Muscle layer of duodenum (tissue), 2 donors: ENCODE measurements around the gene PLD4.
"Not testable (repeated sequence)": the region's sequence is repeated elsewhere in the genome, so short reads cannot be mapped to it uniquely, and the experiment has no call there.

ENCODE experiments used
- H3K27ac ChIP-seq: one replicate; pipeline ENCODE4 v1.7.0; 2013; ENCODE audit warnings: mild to moderate bottlenecking, low read length
- H3K27me3 ChIP-seq: one replicate; pipeline ENCODE4 v1.7.0; 2013; ENCODE audit warnings: low read depth, mild to moderate bottlenecking, control low read depth, low read length
- H3K36me3 ChIP-seq, 2 donors: one replicate each; pipeline ENCODE4 v1.7.0; 2013; ENCODE audit warnings: low read length in 2 of 2, control low read depth in 1 of 2, mild to moderate bottlenecking in 1 of 2; ENCODE audit not compliant: insufficient read depth in 2 of 2, control insufficient read depth in 1 of 2
- H3K4me1 ChIP-seq, 2 donors: one replicate each; pipeline ENCODE4 v1.7.0; 2013; ENCODE audit warnings: low read length in 2 of 2, mild to moderate bottlenecking in 2 of 2, control low read depth in 1 of 2, moderate library complexity in 1 of 2; ENCODE audit not compliant: insufficient read depth in 2 of 2, control insufficient read depth in 1 of 2
- H3K4me3 ChIP-seq, 2 donors: one replicate each; pipeline ENCODE4 v1.7.0; 2013; ENCODE audit warnings: low read length in 2 of 2, low read depth in 1 of 2, mild to moderate bottlenecking in 1 of 2
- H3K9me3 ChIP-seq, 2 donors: one replicate each; pipeline ENCODE4 v1.7.0; 2013; ENCODE audit warnings: low read length in 2 of 2, control low read depth in 1 of 2, mild to moderate bottlenecking in 1 of 2; ENCODE audit not compliant: control insufficient read depth in 1 of 2
- donor health status: healthy.

The PLD4 gene

GRCh38 chr14:104912053-104912452 is 12.6 kb upstream of the PLD4 start:
- H3K36me3 ChIP-seq, result no peaks in the 10 kb centered on the region

GRCh38 chr14:104913435-104913834 is 11.2 kb upstream of the PLD4 start:
- H3K36me3 ChIP-seq, result no peaks in the 10 kb centered on the region
- H3K9me3 ChIP-seq, result peaks cover 0 to 8% of the 10 kb centered on the region in 2 donors
- no peaks in the 10 kb centered on the region for H3K4me1 ChIP-seq
- H3K27ac ChIP-seq, result no peak overlapping the region
- no peaks in the 10 kb centered on the region for H3K27me3 ChIP-seq
- H3K4me3 ChIP-seq, result no peak overlapping the region

More at GRCh38 chr14:104912053-104912452, 12.6 kb upstream of the PLD4 start:
- no peaks in the 10 kb centered on the region for H3K4me1 ChIP-seq
- H3K27ac ChIP-seq, result no peak overlapping the region
- peaks cover 0 to 8% of the 10 kb centered on the region in 2 donors for H3K9me3 ChIP-seq
- H3K4me3 ChIP-seq, result no peak overlapping the region
- H3K27me3 ChIP-seq, result no peaks in the 10 kb centered on the region

GRCh38 chr14:104917116-104917515 is 7.6 kb upstream of the PLD4 start:
- H3K4me1 ChIP-seq, result no peaks in the 10 kb centered on the region
- H3K4me3 ChIP-seq, result no peak overlapping the region
- H3K9me3 ChIP-seq, result peaks cover 0 to 3% of the 10 kb centered on the region in 2 donors
- no peaks in the 10 kb centered on the region for H3K27me3 ChIP-seq
- H3K36me3 ChIP-seq, result no peaks in the 10 kb centered on the region
- H3K27ac ChIP-seq, result no peak overlapping the region

- H3K27me3 ChIP-seq, result no peaks in the 10 kb centered on the region
- no peaks in the 10 kb centered on the region for H3K9me3 ChIP-seq
- H3K36me3 ChIP-seq, result no peaks in the 10 kb centered on the region
- H3K4me1 ChIP-seq, result no peaks in the 10 kb centered on the region
- no peak overlapping the region for H3K27ac ChIP-seq
- H3K4me3 ChIP-seq, result no peak overlapping the region
These were observed 6.7 kb upstream of the PLD4 start for GRCh38 chr14:104917993-104918392.

- not testable (repeated sequence) for H3K4me1 ChIP-seq, H3K27me3 ChIP-seq, H3K36me3 ChIP-seq, H3K9me3 ChIP-seq, H3K4me3 ChIP-seq, H3K27ac ChIP-seq
These were observed 5.3 kb upstream of the PLD4 start for GRCh38 chr14:104919152-104919992.

- Histone ChIP-seq H3K36me3 (no peaks in the 10 kb centered on the region), H3K27ac (no peak overlapping the region), H3K4me1 (no peaks in the 10 kb centered on the region), H3K9me3 (peaks cover 0 to 5% of the 10 kb centered on the region in 2 donors), H3K4me3 (no peak overlapping the region), H3K27me3 (no peaks in the 10 kb centered on the region)
These were observed 4.7 kb upstream of the PLD4 start for GRCh38 chr14:104919993-104920315.

GRCh38 chr14:104923640-104924420 is 849 bp upstream of the PLD4 start:
- H3K4me1 ChIP-seq, result no peaks in the 10 kb centered on the region
- no peak overlapping the region for H3K27ac ChIP-seq
- H3K4me3 ChIP-seq, result no peak overlapping the region
- H3K36me3 ChIP-seq, result no peaks in the 10 kb centered on the region
- peaks cover 0 to 5% of the 10 kb centered on the region in 2 donors for H3K9me3 ChIP-seq
- no peaks in the 10 kb centered on the region for H3K27me3 ChIP-seq

- Histone ChIP-seq H3K9me3 (peaks cover 0 to 5% of the 10 kb centered on the region in 2 donors), H3K36me3 (no peaks in the 10 kb centered on the region), H3K4me1 (no peaks in the 10 kb centered on the region), H3K27me3 (no peaks in the 10 kb centered on the region), H3K4me3 (no peak overlapping the region), H3K27ac (no peak overlapping the region)
These were observed 655 bp downstream of the PLD4 start for GRCh38 chr14:104925214-104925854.

GRCh38 chr14:104925855-104926609 is 1.4 kb downstream of the PLD4 start:
- Histone ChIP-seq H3K4me1 (no peaks in the 10 kb centered on the region), H3K9me3 (peaks cover 0 to 5% of the 10 kb centered on the region in 2 donors), H3K36me3 (no peaks in the 10 kb centered on the region), H3K27me3 (no peaks in the 10 kb centered on the region), H3K27ac (no peak overlapping the region), H3K4me3 (no peak overlapping the region)

- Histone ChIP-seq H3K9me3 (peaks cover 0 to 5% of the 10 kb centered on the region in 2 donors), H3K27me3 (no peaks in the 10 kb centered on the region), H3K27ac (no peak overlapping the region), H3K36me3 (no peaks in the 10 kb centered on the region), H3K4me3 (no peak overlapping the region), H3K4me1 (peaks cover 0 to 1% of the 10 kb centered on the region in 2 donors)
These were observed 2.1 kb downstream of the PLD4 start for GRCh38 chr14:104926619-104927431.
